Measurements from ENCODE around the gene TMEM63C. TPM values are rescaled to one million over a fixed set of nuclear protein-coding genes. Genes with fewer than 3 reads are reported as not detected.

TMEM63C gene
- total RNA-seq, 4 donors from 2014 or later: 3.3 to 43.7 (median 11.3) TPM

DNA sequence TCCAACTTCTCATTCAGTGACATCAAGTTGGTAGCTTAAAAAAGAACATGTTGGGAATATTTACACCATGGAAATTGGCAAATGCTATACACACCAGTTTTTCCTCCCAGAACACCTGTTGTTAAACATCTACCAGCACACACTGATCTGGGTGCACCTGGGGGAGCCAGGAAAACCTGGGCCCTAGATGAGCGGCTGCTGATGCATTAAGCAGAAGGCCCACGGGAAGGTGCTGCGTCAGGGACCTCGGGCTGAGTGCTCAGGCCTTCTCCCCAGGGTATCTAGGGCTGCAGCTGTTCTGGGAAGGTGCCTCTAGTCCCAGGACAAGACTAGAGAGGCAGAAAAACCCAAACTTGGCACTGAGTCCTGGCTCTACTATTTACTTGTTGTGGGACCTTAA, 92.2 kb downstream of the TMEM63C start:
- Histone ChIP-seq H3K27me3 (peaks cover 0 to 10% of the 10 kb centered on the region in 2 donors), H3K27ac (no peak overlapping the region), H3K4me3 (no peak overlapping the region), H3K9me3 (no peaks in the 10 kb centered on the region), H3K36me3 (peaks cover 0 to 11% (median 0%) of the 10 kb centered on the region in 3 donors), H3K4me1 (peaks cover 0 to 5% (median 0%) of the 10 kb centered on the region in 4 donors)
- DNase-seq: no peak
- TF ChIP-seq CTCF (IDR thresholded peaks at IDR 0.05): no peak
- no peak for TF ChIP-seq POLR2A (IDR thresholded peaks at IDR 0.05)

DNA sequence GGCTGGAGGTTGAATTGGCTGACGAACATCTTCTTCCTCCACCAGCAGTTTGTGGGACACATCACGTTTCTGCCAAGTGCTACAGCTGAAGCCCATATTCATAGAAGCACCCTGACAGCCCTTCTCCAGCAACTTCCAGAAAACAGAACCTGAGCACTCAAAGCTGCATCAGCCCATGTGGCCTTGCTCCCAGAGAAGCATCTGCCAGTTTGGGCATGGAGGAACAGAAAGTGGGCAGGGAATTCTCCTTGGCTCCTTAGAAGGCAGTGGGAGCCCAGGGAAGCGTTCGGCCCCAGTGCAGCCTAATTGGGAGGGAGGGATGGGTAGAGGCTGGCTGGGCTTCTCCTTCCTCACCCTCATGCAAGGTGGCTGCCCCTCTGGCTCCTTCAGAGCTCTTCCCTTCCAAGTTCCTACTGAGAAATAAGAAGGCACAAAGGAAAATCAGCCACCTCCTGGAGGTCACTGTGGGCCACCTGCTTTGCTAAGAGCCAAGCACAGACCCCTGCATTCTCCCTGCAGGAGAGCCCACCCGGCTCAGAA, 93.5 kb downstream of the TMEM63C start:
- Histone ChIP-seq H3K27me3 (peaks cover 0 to 10% of the 10 kb centered on the region in 2 donors), H3K4me1 (peaks cover 0 to 5% (median 0%) of the 10 kb centered on the region in 4 donors), H3K9me3 (no peaks in the 10 kb centered on the region), H3K4me3 (no peak overlapping the region), H3K27ac (no peak overlapping the region), H3K36me3 (peaks cover 0 to 21% (median 0%) of the 10 kb centered on the region in 3 donors)
- DNase-seq: no peak
- no peak for TF ChIP-seq POLR2A (IDR thresholded peaks at IDR 0.05)
- TF ChIP-seq CTCF (IDR thresholded peaks at IDR 0.05): no peak

GRCh38 chr14:77275601-77276017, 94.0 kb downstream of the TMEM63C start:
- peaks cover 0 to 9% of the 10 kb centered on the region in 2 donors for H3K27me3 ChIP-seq
- peaks cover 0 to 25% (median 0%) of the 10 kb centered on the region in 3 donors for H3K36me3 ChIP-seq
- TF ChIP-seq POLR2A (IDR thresholded peaks at IDR 0.05) (no peak), CTCF (IDR thresholded peaks at IDR 0.05) (no peak)
- H3K4me1 ChIP-seq: peaks cover 0 to 4% (median 0%) of the 10 kb centered on the region in 4 donors
- no peak overlapping the region for H3K4me3 ChIP-seq
- H3K27ac ChIP-seq: no peak overlapping the region
- H3K9me3 ChIP-seq: no peaks in the 10 kb centered on the region
- no peak for DNase-seq

GRCh38 chr14:77276295-77276935, 94.8 kb downstream of the TMEM63C start:
- Histone ChIP-seq H3K9me3 (no peaks in the 10 kb centered on the region), H3K27ac (no peak overlapping the region), H3K4me3 (no peak overlapping the region), H3K27me3 (peaks cover 0 to 1% of the 10 kb centered on the region in 2 donors), H3K36me3 (peaks cover 0 to 25% (median 0%) of the 10 kb centered on the region in 3 donors), H3K4me1 (no peaks in the 10 kb centered on the region)
- no peak for DNase-seq
- TF ChIP-seq POLR2A (IDR thresholded peaks at IDR 0.05) (no peak), CTCF (IDR thresholded peaks at IDR 0.05) (no peak)

- DNase-seq: no peak
- H3K27me3 ChIP-seq: no peaks in the 10 kb centered on the region
- H3K4me1 ChIP-seq: no peaks in the 10 kb centered on the region
- no peak overlapping the region for H3K4me3 ChIP-seq
- no peaks in the 10 kb centered on the region for H3K9me3 ChIP-seq
- peaks cover 0 to 25% (median 0%) of the 10 kb centered on the region in 3 donors for H3K36me3 ChIP-seq
- TF ChIP-seq CTCF (IDR thresholded peaks at IDR 0.05) (no peak), POLR2A (IDR thresholded peaks at IDR 0.05) (no peak)
- H3K27ac ChIP-seq: no peak overlapping the region
These were observed 95.4 kb downstream of the TMEM63C start for GRCh38 chr14:77276959-77277358.
